Panc1 (cell line): ENCODE results near the gene PIPOX. TPM values are rescaled to one million over a fixed set of nuclear protein-coding genes. Genes with fewer than 3 reads are reported as not detected.

Experiments
- ATAC-seq: fragments of 200-7000 bp; cut with Tn5 transposase; 2 replicates; pipeline ENCODE4 v1.9.1; 2020; ENCODE audit warnings: mild to moderate bottlenecking, moderate library complexity
- BruUV-seq: library from RNA; stranded (reverse); fragments of 400-500 nt; replicated peaks from 2 replicates; lab custom pipeline; 2021; lab: Mats Ljungman, UMichigan
- CTCF ChIA-PET: fragments of 300-600 bp; sonication (Branson Sonifier 250); formaldehyde crosslinking; loops from one replicate; lab custom pipeline; 2022; ENCODE audit warnings: antibody characterized with exemption; lab: Charles Lee
- POLR2A ChIA-PET: fragments of 300-600 bp; sonication (Branson Sonifier 250); formaldehyde crosslinking; loops from one replicate; lab custom pipeline; 2022; ENCODE audit warnings: antibody characterized with exemption; lab: Charles Lee
- DNase-seq: peaks from one replicate; pipeline ENCODE4 v3.0.0-alpha.2; 2010; ENCODE audit warnings: low read depth, low spot score
- H3K27ac ChIP-seq: 2 replicates; pipeline ENCODE4 v1.5.1; 2011; ENCODE audit warnings: mild to moderate bottlenecking, low read length, inconsistent platforms
- H3K27me3 ChIP-seq: fragments of 200-500 bp; sonication (Bioruptor generic); 2 replicates; pipeline ENCODE4 v1.6.0; 2014; ENCODE audit warnings: low read length, inconsistent platforms; ENCODE audit not compliant: control insufficient read depth, insufficient read depth
- H3K36me3 ChIP-seq: fragments of 200-500 bp; sonication (Bioruptor generic); 2 replicates; pipeline ENCODE4 v1.5.1; 2014; ENCODE audit warnings: inconsistent platforms, mild to moderate bottlenecking, low read length, moderate library complexity; ENCODE audit not compliant: control insufficient read depth, insufficient read depth
- H3K4me1 ChIP-seq: 2 replicates; pipeline ENCODE4 v1.5.1; 2011; ENCODE audit warnings: inconsistent platforms, mild to moderate bottlenecking, low read length, moderate library complexity; ENCODE audit not compliant: control insufficient read depth, insufficient read depth
- H3K4me3 ChIP-seq, 2 experiments: 2 replicates each; pipeline ENCODE4 v1.5.1; 2011 to 2012; ENCODE audit warnings: low read depth in 2 of 2, low read length in 2 of 2, mild to moderate bottlenecking in 2 of 2, inconsistent platforms in 1 of 2, moderate library complexity in 1 of 2
- H3K9me3 ChIP-seq: fragments of 200-500 bp; sonication (Bioruptor generic); 2 replicates; pipeline ENCODE4 v1.5.1; 2014; ENCODE audit warnings: low read depth, mild to moderate bottlenecking, inconsistent platforms, low read length, moderate library complexity; ENCODE audit not compliant: control insufficient read depth, insufficient read depth
- CTCF ChIP-seq: fragments of 450-650 bp; IDR thresholded peaks from 2 replicates; pipeline ENCODE4 v1.5.1; 2017; ENCODE audit warnings: mild to moderate bottlenecking
- POLR2AphosphoS5 ChIP-seq: IDR thresholded peaks from 2 replicates; pipeline ENCODE4 v1.6.1; 2012; ENCODE audit warnings: mild to moderate bottlenecking, low read depth, low read length, moderate library complexity
- SIN3A ChIP-seq: IDR thresholded peaks from 2 replicates; pipeline ENCODE4 v1.6.1; 2012; ENCODE audit warnings: low read depth, mild to moderate bottlenecking, low read length, moderate library complexity, borderline replicate concordance; ENCODE audit not compliant: insufficient read depth
- TCF7L2 ChIP-seq: IDR thresholded peaks from 2 replicates; pipeline ENCODE4 v1.6.1; 2011; ENCODE audit warnings: mild to moderate bottlenecking, low read depth, low read length, inconsistent platforms
- in situ Hi-C: cut with HindIII; loops from 2 replicates; pipeline ENCODE4 v1.10.0; 2016; ENCODE audit warnings: low sequenced_read_pairs, low pct_unique_long_range_greater_than_20kb
- intact Hi-C: fragments of 100-400 bp; cut with micrococcal nuclease; formaldehyde crosslinking; loops from one replicate; pipeline ENCODE4 v1.10.0; 2022; ENCODE audit not compliant: unreplicated experiment
- total RNA-seq: library from RNA; stranded (reverse); gene quantifications from one replicate; pipeline ENCODE4 v1.2.1, GENCODE V29; 2021; ENCODE audit not compliant: unreplicated experiment
- TF ChIP-seq, protein P1 (sequence below), 2 experiments: IDR thresholded peaks; 2 replicates each; pipeline ENCODE4 v1.6.1; 2011 to 2012; ENCODE audit warnings: low read depth in 2 of 2, control low read depth in 1 of 2, low read length in 1 of 2, mild to moderate bottlenecking in 1 of 2, moderate library complexity in 1 of 2; ENCODE audit not compliant: insufficient read depth in 1 of 2

PIPOX gene
- total RNA-seq, 1 experiment from 2014 or later, result 2.4 TPM

GRCh38 chr17:29022074-29022473 lies 20.9 kb upstream of the PIPOX start:
- Histone ChIP-seq H3K27me3 (peaks cover 27% of the 10 kb centered on the region), H3K4me3 (no peak overlapping the region), H3K27ac (no peak overlapping the region), H3K4me1 (peaks cover 8% of the 10 kb centered on the region; the same call in 1 of the 2 replicates), H3K9me3 (no peaks in the 10 kb centered on the region), H3K36me3 (no peaks in the 10 kb centered on the region)
- in situ Hi-C loops, result no loop called here
- POLR2A ChIA-PET, result no interaction called here
- TF ChIP-seq SIN3A, result no peak
- TF ChIP-seq, protein P1, sequence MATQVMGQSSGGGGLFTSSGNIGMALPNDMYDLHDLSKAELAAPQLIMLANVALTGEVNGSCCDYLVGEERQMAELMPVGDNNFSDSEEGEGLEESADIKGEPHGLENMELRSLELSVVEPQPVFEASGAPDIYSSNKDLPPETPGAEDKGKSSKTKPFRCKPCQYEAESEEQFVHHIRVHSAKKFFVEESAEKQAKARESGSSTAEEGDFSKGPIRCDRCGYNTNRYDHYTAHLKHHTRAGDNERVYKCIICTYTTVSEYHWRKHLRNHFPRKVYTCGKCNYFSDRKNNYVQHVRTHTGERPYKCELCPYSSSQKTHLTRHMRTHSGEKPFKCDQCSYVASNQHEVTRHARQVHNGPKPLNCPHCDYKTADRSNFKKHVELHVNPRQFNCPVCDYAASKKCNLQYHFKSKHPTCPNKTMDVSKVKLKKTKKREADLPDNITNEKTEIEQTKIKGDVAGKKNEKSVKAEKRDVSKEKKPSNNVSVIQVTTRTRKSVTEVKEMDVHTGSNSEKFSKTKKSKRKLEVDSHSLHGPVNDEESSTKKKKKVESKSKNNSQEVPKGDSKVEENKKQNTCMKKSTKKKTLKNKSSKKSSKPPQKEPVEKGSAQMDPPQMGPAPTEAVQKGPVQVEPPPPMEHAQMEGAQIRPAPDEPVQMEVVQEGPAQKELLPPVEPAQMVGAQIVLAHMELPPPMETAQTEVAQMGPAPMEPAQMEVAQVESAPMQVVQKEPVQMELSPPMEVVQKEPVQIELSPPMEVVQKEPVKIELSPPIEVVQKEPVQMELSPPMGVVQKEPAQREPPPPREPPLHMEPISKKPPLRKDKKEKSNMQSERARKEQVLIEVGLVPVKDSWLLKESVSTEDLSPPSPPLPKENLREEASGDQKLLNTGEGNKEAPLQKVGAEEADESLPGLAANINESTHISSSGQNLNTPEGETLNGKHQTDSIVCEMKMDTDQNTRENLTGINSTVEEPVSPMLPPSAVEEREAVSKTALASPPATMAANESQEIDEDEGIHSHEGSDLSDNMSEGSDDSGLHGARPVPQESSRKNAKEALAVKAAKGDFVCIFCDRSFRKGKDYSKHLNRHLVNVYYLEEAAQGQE (IDR thresholded peaks at IDR 0.05; ENCODE audit: insufficient read depth in 1 of 2, low read depth in 2 of 2, low read length in 1 of 2), result no peak
- TF ChIP-seq TCF7L2, result no peak
- no peak for TF ChIP-seq CTCF
- TF ChIP-seq POLR2AphosphoS5, result no peak
- BruUV-seq, result no TSS peak
- intact Hi-C loops, result no loop called here
- no peak for DNase-seq
- CTCF ChIA-PET, result no interaction called here
- ATAC-seq, result no peak

GRCh38 chr17:29024316-29024952 lies 18.5 kb upstream of the PIPOX start:
- intact Hi-C loops, result no loop called here
- peaks cover 27% of the 10 kb centered on the region for H3K27me3 ChIP-seq
- no peaks in the 10 kb centered on the region for H3K9me3 ChIP-seq
- CTCF ChIA-PET, result no interaction called here
- POLR2A ChIA-PET, result no interaction called here
- H3K27ac ChIP-seq, result no peak overlapping the region
- in situ Hi-C loops, result no loop called here
- no peak for DNase-seq
- no TSS peak for BruUV-seq
- H3K4me3 ChIP-seq, result no peak overlapping the region
- ATAC-seq, result no peak
- TF ChIP-seq SIN3A, result no peak
- TF ChIP-seq POLR2AphosphoS5, result no peak
- TF ChIP-seq, protein P1 (IDR thresholded peaks at IDR 0.05; ENCODE audit: insufficient read depth in 1 of 2, low read depth in 2 of 2, low read length in 1 of 2), result no peak
- no peak for TF ChIP-seq TCF7L2
- no peak for TF ChIP-seq CTCF
- H3K36me3 ChIP-seq, result no peaks in the 10 kb centered on the region
- H3K4me1 ChIP-seq, result peaks cover 6% of the 10 kb centered on the region; the same call in 1 of the 2 replicates
